Activated CD4-positive, CD25-positive, alpha-beta regulatory T cell treated with anti-CD3 and anti-CD28 coated beads, Interleukin-2, amount 50 U/mL, for 72 hours (primary cell): Measurements from ENCODE around the gene ATAD3B.
A peak's percentile ranks its signal among the peaks of the same experiment; 100 is the strongest.

Source experiments
- DNase-seq: peaks from one replicate; pipeline ENCODE4 v3.0.0; 2021

Gene ATAD3B

GRCh38 chr1:1536019-1536937, 64.7 kb downstream of the ATAD3B start:
- no peak for DNase-seq

GRCh38 chr1:1536938-1537546, 65.5 kb downstream of the ATAD3B start:
- DNase-seq, result no peak

- DNase-seq, result no peak
Measured at GRCh38 chr1:1537626-1538250, 66.2 kb downstream of the ATAD3B start.

- DNase-seq, result no peak
Measured at GRCh38 chr1:1538334-1538733, 66.8 kb downstream of the ATAD3B start.

DNA sequence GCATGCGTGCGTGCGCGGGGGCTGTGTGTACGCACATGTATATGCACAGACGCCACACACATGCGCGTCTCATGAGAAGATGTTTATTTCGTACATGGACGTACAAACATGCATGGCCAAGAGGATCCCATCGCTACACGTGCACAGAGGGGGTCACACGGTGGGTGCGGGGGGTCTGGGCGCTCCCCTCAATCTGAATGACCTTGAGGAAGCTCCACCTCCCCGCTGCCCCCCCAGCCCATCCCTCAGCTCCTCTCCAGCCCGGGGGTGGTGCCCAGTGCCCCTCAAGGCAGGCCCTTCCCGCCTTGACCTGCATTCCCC, 67.4 kb downstream of the ATAD3B start:
- DNase-seq, result no peak

DNA sequence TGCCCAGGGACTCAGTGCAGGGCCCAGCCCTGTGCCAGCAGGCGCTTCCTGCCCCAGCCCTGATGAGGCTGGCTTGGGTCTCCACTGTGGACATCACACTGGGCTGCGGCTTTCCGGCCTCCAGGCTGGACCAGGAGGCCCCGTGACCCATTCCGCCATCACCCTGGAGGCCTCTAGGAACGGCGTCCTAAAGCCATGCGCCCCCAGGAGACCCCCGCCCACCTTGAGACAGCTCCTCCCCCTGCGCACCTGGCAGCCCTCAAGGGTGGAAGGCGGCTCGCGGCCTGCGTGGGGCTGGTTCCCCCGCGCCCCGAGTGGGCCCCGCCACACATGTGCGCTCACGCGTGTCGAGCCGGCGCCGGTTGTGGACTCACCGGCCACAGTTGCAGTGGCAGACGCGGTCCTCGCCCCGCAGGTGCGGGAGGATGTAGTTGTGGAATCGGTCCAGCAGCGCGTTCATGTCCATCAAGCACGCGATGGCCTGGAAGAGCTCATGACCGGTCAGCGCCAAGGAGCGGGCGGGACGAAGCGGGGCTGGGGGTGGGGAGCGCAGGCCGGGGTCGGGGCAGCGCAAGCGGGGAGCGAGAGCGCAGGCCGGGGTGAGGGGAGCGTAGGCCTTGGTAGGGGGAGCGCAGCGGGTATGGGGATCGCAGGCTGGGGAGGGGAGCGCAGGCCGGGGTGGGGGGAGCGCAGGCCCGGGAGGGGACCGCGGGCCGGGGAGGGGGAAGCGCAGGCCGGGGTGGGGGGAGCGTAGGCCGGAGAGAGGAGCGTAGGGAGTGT, 67.9 kb downstream of the ATAD3B start:
- no peak for DNase-seq

GRCh38 chr1:1540090-1540817, 68.7 kb downstream of the ATAD3B start, which contains the start of gene TMEM240:
Gene TMEM240 (minus strand): TSS chr1:1540624. CDS start chr1:1540346, 278 bp downstream.
- DNase-seq, result peak; percentile 49

DNA sequence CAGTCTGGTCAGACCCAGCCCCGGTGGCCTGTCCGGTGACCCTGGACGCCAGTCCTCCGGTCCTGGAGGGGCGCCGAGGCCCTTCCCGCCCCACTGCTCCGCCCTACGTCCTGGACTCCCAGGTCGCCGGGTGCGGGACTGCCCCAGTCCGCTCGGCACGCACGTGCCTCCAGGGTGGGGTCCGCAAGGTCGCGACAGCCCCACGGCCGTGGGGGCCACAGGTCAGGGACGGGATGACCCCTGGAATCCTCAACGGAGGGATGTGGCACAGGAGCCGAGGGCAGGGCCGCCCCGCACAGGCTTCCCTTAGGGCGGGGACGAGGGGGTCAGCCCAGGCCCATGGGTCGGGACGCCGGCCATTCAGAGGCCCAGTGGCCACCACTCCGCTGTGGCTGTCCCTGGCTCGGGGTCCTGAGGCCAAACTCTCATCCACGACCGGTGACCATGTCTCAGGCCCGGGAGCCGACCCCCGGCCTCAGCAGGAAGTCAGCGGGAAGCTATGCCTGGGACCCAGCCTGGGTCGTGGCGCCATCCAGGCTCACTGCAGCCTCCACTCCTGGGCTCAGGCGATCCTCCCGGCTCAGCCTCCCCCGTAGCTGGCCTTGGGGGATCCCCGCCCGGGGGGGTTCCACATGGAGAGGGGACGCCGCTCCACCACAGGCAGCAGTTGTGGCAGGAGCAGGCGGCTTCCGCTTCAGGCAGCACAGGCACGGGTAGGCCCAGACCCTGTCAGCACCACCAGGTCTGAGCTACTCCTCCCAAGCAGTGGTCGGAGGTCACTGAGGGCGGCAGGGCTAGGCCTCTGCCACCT, 69.5 kb downstream of the ATAD3B start:
- no peak for DNase-seq

DNA sequence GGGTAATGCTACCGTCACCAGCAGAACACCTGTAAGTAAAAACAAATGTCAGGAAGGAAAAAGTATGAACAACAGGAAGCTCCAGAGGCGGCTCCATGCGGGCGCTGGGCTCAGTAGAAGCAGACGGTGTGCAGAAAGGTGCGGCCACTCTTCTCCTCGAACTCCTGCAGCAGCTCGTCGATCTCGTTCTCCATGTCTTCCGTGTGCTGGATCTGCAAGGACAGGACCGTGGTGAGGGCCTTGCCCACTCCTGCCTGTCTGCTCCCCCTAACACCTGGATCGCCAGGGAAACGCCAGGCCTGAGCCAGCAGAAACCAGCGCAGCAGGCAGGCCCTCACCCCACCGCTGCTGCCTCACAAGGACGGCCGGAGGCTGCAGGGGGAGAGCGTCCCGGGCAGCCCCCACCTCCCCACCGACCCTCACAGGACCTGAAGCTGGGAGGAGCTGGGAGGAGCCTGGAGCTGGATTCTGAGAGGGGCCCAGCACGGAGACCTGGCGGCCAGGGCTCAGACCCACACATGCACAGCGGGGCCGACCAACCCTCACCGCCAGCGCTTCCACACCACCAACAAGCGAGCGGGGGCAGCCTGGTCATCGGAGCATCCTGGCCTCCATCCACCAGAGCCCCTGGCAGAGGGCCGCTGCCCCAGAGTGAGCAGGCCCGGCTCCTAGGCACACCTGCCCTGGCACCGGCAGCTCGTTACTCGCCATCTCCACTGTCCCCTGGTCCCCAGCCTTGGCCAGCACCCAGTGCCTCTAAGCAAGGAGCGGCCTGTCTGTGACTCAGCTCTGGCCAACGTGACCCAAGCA, 70.6 kb downstream of the ATAD3B start:
- DNase-seq, result no peak

- DNase-seq, result no peak
Measured at GRCh38 chr1:1542766-1543705, 71.5 kb downstream of the ATAD3B start.

DNA sequence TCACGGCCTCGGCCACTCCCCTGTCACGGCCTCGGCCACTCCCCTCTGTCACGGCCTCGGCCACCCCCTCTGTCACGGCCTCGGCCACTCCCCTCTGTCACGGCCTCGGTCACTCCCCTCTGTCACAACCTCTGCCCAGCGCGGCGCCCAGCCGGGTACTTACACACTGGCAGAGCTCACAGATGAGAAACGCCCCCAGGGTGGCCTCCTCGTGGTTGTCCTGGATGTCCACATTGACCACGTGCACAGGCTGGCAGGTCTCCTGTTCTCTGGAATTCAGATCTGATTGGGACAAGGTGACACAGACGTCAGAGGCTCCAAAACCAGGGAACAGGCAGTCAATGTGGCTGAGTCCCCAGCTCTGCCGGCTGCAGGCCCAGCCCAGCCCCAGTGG, 72.1 kb downstream of the ATAD3B start:
- no peak for DNase-seq

DNA sequence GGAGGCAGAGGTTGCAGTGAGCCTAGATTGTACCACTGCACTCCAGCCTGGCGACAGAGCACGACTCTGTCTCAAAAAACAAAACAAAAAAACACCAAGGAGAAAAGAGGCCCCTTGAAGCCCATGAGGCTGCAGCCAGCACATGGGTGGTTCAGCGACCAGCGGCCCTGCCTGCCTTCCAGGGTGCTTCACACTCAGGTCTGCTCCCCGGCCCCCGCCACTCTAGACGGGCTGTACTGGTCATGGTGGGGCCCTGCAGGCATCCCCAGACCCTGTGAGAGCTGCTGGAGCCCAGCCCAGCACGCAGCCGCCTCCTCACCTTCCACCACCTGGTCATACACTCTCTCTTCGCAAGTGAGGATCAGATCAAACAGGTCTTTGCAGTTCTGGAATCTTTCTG, 73.0 kb downstream of the ATAD3B start:
- no peak for DNase-seq
